GM21360 (cell line): Measurements from ENCODE around the gene CHRNA4.

Experiments used
- ATAC-seq: cut with Tn5 transposase; IDR thresholded peaks from one replicate; pipeline ENCODE4 v1.9.1; 2021; ENCODE audit warnings: mild to moderate bottlenecking, moderate library complexity; ENCODE audit not compliant: unreplicated experiment

The CHRNA4 gene

GRCh38 chr20:63294536-63294900, 66.6 kb downstream of the CHRNA4 start:
- ATAC-seq: no peak

- ATAC-seq: no peak
Measured at GRCh38 chr20:63293871-63294535, 67.1 kb downstream of the CHRNA4 start.

- no peak for ATAC-seq
Measured at GRCh38 chr20:63293456-63293855, 67.7 kb downstream of the CHRNA4 start.
